Transverse colon (tissue), 4 donors: ENCODE results near the gene RHBDD1. TPM values are rescaled to one million over a fixed set of nuclear protein-coding genes. Genes with fewer than 3 reads are reported as not detected.
"Not testable (repeated sequence)": the region's sequence is repeated elsewhere in the genome, so short reads cannot be mapped to it uniquely, and the experiment has no call there.

Experiments used
- DNase-seq: peaks from one replicate; pipeline ENCODE4 v3.0.0-alpha.2; 2019
- H3K27ac ChIP-seq, 4 donors: fragments of 200-600 bp; sonication (generic); 2 replicates each; pipeline ENCODE4 v1.5.1; 2016 to 2018; ENCODE audit warnings: inconsistent platforms in 4 of 4
- H3K27me3 ChIP-seq: fragments of 200-600 bp; sonication (generic); 2 replicates; pipeline ENCODE4 v1.5.1; 2017; ENCODE audit warnings: inconsistent platforms
- H3K36me3 ChIP-seq, 4 donors: fragments of 200-600 bp; sonication (generic); 2 replicates each; pipeline ENCODE4 v1.5.1; 2017 to 2019; ENCODE audit warnings: inconsistent platforms in 4 of 4
- H3K4me1 ChIP-seq, 4 donors: fragments of 200-600 bp; sonication (generic); 2 replicates each; pipeline ENCODE4 v1.5.1; 2017 to 2020; ENCODE audit warnings: inconsistent platforms in 4 of 4
- H3K4me3 ChIP-seq, 4 donors: fragments of 200-600 bp; sonication (generic); 1 replicate in 1 of 4; 2 replicates in 3 of 4; pipeline versions ENCODE4 v1.5.1 to v1.6.1; 2017 to 2019; ENCODE audit warnings: inconsistent platforms in 4 of 4
- H3K9me3 ChIP-seq, 2 donors: fragments of 200-600 bp; sonication (generic); 2 replicates each; pipeline ENCODE4 v1.5.1; 2017 to 2019; ENCODE audit warnings: inconsistent platforms in 2 of 2
- EP300 ChIP-seq: sonication (generic); formaldehyde crosslinking; IDR thresholded peaks from one replicate; pipeline ENCODE4 v1.6.1; 2017; ENCODE audit warnings: antibody characterized with exemption, low read depth
- POLR2A ChIP-seq: fragments of 450-650 bp; IDR thresholded peaks from one replicate; pipeline ENCODE4 v1.6.1; 2016; ENCODE audit warnings: antibody characterized with exemption, mild to moderate bottlenecking, moderate library complexity
- POLR2AphosphoS5 ChIP-seq, 3 donors: sonication (generic); formaldehyde crosslinking; IDR thresholded peaks; one replicate each; pipeline ENCODE4 v1.6.1; 2016; ENCODE audit warnings: antibody characterized with exemption in 3 of 3
- WGBS, 2 donors: methylation state at CpG; one replicate each; pipeline ENCODE4 v1.1.5; 2018; ENCODE audit warnings: low coverage in 1 of 2; 5-methylcytosine and 5-hydroxymethylcytosine counted together
- in situ Hi-C, 4 donors: fragments of 200-750 bp; cut with MboI; loops; one replicate each; pipeline versions ENCODE4 v1.15.0 to v1.15.1; 2017; ENCODE audit warnings: low sequenced_read_pairs in 3 of 4, low pct_ligation_motif_present in 1 of 4, low pct_unique_long_range_greater_than_20kb in 1 of 4
- intact Hi-C: fragments of 100-400 bp; cut with DNase I; formaldehyde crosslinking; loops from one replicate; pipeline ENCODE4 v1.15.1; 2023; ENCODE audit warnings: low total_unique reads
- total RNA-seq, 4 donors: library from RNA; depleted of rRNA; stranded (reverse); fragments of >200 nt; gene quantifications; one replicate each; pipeline ENCODE4 v1.1.0, GENCODE V29; 2016
- TF ChIP-seq, protein P1 (sequence below), 5 experiments: fragments of 200-600 bp in 3 of 5; fragments of 450-650 bp in 2 of 5; sonication (generic) in 3 of 5; IDR thresholded peaks; 1 replicate in 2 of 5; 2 replicates in 3 of 5; pipeline ENCODE4 v1.5.1; 2016 to 2017; ENCODE audit warnings: antibody characterized with exemption in 5 of 5, inconsistent platforms in 3 of 5, mild to moderate bottlenecking in 2 of 5, moderate library complexity in 1 of 5

Gene RHBDD1
- total RNA-seq, 4 donors from 2014 or later, result 11.9 to 47.5 (median 22.5) TPM

DNA sequence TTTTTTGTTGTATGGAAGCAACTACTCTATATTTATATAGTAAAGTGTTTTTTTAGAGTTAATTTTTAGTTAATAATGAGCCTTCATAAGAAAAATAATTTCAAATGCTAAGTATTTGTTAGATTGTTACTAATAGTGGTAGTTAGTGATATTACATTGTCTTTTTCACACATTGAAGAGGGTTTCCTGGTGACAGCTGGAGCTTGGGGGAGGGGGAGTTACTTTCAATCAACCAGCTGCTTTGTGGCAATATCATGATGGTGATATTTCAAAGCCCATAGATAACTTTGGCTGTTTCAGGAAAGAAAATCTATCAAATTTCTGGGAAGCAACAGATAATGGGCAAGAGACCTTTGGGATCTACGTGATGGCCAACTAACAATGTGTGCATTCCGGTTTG, 4.1 kb downstream of the RHBDD1 start:
- Histone ChIP-seq H3K4me1 (peaks cover 16 to 32% (median 17%) of the 10 kb centered on the region in 4 donors), H3K9me3 (no peaks in the 10 kb centered on the region), H3K27ac (no peak overlapping the region), H3K36me3 (no peaks in the 10 kb centered on the region), H3K27me3 (no peaks in the 10 kb centered on the region), H3K4me3 (no peak overlapping the region)
- TF ChIP-seq, protein P1, sequence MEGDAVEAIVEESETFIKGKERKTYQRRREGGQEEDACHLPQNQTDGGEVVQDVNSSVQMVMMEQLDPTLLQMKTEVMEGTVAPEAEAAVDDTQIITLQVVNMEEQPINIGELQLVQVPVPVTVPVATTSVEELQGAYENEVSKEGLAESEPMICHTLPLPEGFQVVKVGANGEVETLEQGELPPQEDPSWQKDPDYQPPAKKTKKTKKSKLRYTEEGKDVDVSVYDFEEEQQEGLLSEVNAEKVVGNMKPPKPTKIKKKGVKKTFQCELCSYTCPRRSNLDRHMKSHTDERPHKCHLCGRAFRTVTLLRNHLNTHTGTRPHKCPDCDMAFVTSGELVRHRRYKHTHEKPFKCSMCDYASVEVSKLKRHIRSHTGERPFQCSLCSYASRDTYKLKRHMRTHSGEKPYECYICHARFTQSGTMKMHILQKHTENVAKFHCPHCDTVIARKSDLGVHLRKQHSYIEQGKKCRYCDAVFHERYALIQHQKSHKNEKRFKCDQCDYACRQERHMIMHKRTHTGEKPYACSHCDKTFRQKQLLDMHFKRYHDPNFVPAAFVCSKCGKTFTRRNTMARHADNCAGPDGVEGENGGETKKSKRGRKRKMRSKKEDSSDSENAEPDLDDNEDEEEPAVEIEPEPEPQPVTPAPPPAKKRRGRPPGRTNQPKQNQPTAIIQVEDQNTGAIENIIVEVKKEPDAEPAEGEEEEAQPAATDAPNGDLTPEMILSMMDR (IDR thresholded peaks at IDR 0.05), result no peak
- TF ChIP-seq POLR2AphosphoS5 (IDR thresholded peaks at IDR 0.05), result no peak
- no peak for TF ChIP-seq EP300
- no peak for TF ChIP-seq POLR2A
- in situ Hi-C loops (no loop called here), intact Hi-C loops (loop anchor here (5.0 kb wide), 1 partner anchor 118 kb away; no protein-coding TSS in a partner anchor)
- WGBS, 2 donors, result 95 to 98% methylated on average over 2 of the region's 2 CpGs
- no peak for DNase-seq

DNA sequence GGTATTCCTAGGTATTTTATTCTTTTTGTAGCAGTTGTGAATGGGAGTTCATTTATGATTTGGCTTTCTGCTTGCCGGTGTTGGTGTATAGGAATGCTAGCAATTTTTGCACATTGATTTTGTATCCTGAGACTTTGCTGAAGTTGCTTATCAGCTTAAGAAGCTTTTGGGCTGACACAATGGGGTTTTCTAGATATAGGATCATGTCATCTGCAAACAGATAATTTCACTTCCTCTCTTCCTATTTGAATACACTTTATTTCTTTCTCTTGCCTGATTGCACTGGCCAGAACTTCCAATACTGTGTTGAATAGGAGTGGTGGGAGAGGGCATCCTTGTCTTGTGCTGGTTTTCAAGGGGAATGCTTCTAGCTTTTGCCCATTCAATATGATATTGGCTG, 7.1 kb downstream of the RHBDD1 start:
- H3K36me3 ChIP-seq, intact Hi-C loops, H3K4me3 ChIP-seq, DNase-seq, H3K27ac ChIP-seq, H3K27me3 ChIP-seq, in situ Hi-C loops, H3K9me3 ChIP-seq: not testable (repeated sequence)
- H3K4me1 ChIP-seq, result peaks cover 0 to 15% (median 3%) of the 10 kb centered on the region in 4 donors
- 76% methylated on average over 1 of the region's 1 CpG; no CpG with 5 or more reads in 1 of the 2 donors for WGBS, 2 donors

DNA sequence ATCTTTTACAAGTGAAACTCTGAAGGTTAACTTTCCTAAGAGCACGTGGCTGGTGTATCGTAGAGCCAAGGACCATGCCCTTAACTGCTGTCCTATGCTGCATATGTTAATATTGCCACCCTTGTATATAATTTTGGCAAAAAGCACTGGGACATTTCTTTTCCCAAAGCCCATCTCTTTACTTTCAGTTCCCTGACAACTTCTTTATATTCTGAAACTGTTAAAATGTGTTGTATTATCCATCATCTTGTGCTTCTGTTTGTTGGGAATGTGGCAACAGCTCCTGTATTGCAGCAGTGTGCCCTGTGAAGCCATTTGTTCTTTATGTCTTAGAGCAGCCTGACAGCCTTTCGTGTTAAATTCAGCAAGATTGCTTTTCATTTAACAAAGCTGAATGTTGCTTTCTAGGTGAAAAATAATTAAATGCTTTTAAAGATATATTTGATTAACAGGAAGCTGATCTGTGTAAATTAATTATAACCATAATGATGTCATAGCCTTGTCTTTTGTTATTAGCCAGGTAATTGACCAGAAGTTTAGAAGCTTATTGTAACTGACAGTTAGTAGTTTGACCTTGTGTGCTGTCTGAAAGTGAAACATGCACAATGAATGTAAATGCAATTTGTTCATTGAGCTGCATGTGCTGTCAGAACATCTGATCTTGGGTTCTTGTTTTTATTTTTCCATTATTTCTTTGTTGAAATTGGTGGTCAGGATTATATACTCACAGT, 9.7 kb downstream of the RHBDD1 start:
- 83 to 91% methylated on average over 3 of the region's 3 CpGs for WGBS, 2 donors
- in situ Hi-C loops, result no loop called here

DNA sequence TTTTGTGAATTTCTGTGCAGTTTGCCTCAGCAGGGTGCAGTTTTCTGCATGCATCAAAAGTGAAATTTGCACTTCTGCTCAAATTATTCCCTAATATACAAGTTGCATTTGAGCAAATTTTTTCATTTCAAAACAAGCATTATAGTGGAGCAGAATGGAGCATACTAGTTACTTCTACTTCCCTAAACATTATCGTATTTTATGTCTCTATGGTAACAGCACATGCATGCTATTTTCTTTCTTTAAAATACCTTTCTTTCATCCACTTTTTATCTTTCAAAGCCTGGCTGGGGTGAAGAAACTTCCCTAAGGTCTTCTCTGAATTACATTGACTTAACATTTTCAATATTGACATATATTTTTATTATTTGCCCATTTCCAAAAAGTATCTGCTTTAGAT, 11.2 kb downstream of the RHBDD1 start:
- H3K9me3 ChIP-seq, result no peaks in the 10 kb centered on the region
- intact Hi-C loops, result no loop called here
- 73 to 88% methylated on average over 1 of the region's 1 CpG for WGBS, 2 donors

More for the DNA sequence above, 9.7 kb downstream of the RHBDD1 start:
- Histone ChIP-seq H3K27me3 (no peaks in the 10 kb centered on the region), H3K9me3 (no peaks in the 10 kb centered on the region), H3K4me1 (peaks cover 0 to 3% (median 1%) of the 10 kb centered on the region in 4 donors), H3K27ac (no peak overlapping the region), H3K36me3 (no peaks in the 10 kb centered on the region), H3K4me3 (no peak overlapping the region)
- TF ChIP-seq, protein P1 (IDR thresholded peaks at IDR 0.05), result no peak
- TF ChIP-seq EP300 (no peak), POLR2AphosphoS5 (IDR thresholded peaks at IDR 0.05) (no peak), POLR2A (no peak)
- DNase-seq, result no peak
- intact Hi-C loops, result no loop called here

More for the DNA sequence above, 11.2 kb downstream of the RHBDD1 start:
- H3K4me3 ChIP-seq, result no peak overlapping the region
- no peaks in the 10 kb centered on the region for H3K27me3 ChIP-seq
- DNase-seq, result no peak
- no peak for TF ChIP-seq POLR2AphosphoS5 (IDR thresholded peaks at IDR 0.05)
- no peak for TF ChIP-seq POLR2A
- no peak for TF ChIP-seq EP300
- TF ChIP-seq, protein P1 (IDR thresholded peaks at IDR 0.05), result no peak
- H3K4me1 ChIP-seq, result peaks cover 0 to 3% (median 1%) of the 10 kb centered on the region in 4 donors
- H3K27ac ChIP-seq, result no peak overlapping the region
- in situ Hi-C loops, result no loop called here
- H3K36me3 ChIP-seq, result no peaks in the 10 kb centered on the region
